EH (cell line): ENCODE measurements around the gene PSAT1.
A peak's percentile ranks its signal among the peaks of the same experiment; 100 is the strongest.

Source experiments
- DNase-seq: peaks from one replicate; pipeline ENCODE4 v3.0.0-alpha.2; 2015; ENCODE audit warnings: low read depth

The PSAT1 gene

GRCh38 chr9:78292716-78293497 is 4.0 kb upstream of the PSAT1 start:
- no peak for DNase-seq

- DNase-seq, result no peak
Measured at GRCh38 chr9:78294290-78295176, 2.4 kb upstream of the PSAT1 start.

- DNase-seq, result no peak
Measured at GRCh38 chr9:78295177-78295575, 1.7 kb upstream of the PSAT1 start.

GRCh38 chr9:78295731-78296130 is 1.2 kb upstream of the PSAT1 start:
- no peak for DNase-seq

GRCh38 chr9:78296201-78296892 is 578 bp upstream of the PSAT1 start:
- DNase-seq, result peak; percentile 68

GRCh38 chr9:78297672-78297961 is 692 bp downstream of the PSAT1 start:
- DNase-seq, result no peak

- DNase-seq, result peak; percentile 21
Measured at GRCh38 chr9:78298046-78298765, 1.3 kb downstream of the PSAT1 start.

- DNase-seq, result no peak
Measured at GRCh38 chr9:78300209-78300608, 3.3 kb downstream of the PSAT1 start.

GRCh38 chr9:78301466-78301865 is 4.5 kb downstream of the PSAT1 start:
- DNase-seq, result peak; percentile 22

GRCh38 chr9:78303377-78304062 is 6.6 kb downstream of the PSAT1 start:
- no peak for DNase-seq

- no peak for DNase-seq
Measured at GRCh38 chr9:78304357-78304756, 7.4 kb downstream of the PSAT1 start.

GRCh38 chr9:78306222-78307076 is 9.5 kb downstream of the PSAT1 start:
- no peak for DNase-seq

GRCh38 chr9:78307360-78307759 is 10.4 kb downstream of the PSAT1 start:
- no peak for DNase-seq

GRCh38 chr9:78309066-78309465 is 12.1 kb downstream of the PSAT1 start:
- DNase-seq, result no peak

GRCh38 chr9:78311075-78311474 is 14.2 kb downstream of the PSAT1 start:
- DNase-seq, result no peak

- DNase-seq, result no peak
Measured at GRCh38 chr9:78311886-78312524, 15.1 kb downstream of the PSAT1 start.

- DNase-seq, result no peak
Measured at GRCh38 chr9:78314550-78314949, 17.6 kb downstream of the PSAT1 start.

- DNase-seq, result peak; percentile 80
Measured at GRCh38 chr9:78314953-78315870, 18.3 kb downstream of the PSAT1 start.
